ENCODE measurements around the gene SMAD1.
"Not testable (repeated sequence)": the region's sequence is repeated elsewhere in the genome, so short reads cannot be mapped to it uniquely, and the experiment has no call there.

Gene SMAD1

DNA sequence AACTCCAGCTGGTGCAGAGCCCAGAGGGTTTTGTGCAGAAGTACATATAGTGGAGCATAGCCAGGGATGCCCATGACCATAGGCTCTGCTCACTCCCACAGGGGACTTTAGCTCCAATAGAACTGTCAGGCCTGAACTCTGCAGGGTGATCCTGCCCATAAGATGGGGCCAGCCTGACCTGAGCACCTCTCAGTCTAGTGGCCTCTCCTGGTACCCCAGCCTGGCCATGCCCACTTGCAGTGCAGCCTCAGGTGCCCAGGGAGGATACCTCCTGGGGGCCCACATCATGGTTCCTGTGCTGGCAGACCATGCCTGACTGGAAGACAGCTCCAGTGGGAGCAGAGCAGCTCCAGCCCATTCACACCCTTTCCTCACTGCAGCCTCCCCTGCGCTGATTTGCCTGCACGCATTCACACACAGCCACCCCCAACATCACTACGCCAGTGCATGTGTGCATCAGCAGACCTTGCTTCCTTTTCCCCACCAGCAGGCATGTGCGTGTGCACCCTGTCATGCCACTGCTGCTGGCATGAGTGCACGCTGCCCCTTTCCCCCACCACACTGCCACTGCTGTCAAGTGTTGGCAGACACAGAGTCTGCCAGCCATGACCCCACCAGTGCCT lies 84.5 kb downstream of the SMAD1 start:
- DNase-seq: no peak

DNA sequence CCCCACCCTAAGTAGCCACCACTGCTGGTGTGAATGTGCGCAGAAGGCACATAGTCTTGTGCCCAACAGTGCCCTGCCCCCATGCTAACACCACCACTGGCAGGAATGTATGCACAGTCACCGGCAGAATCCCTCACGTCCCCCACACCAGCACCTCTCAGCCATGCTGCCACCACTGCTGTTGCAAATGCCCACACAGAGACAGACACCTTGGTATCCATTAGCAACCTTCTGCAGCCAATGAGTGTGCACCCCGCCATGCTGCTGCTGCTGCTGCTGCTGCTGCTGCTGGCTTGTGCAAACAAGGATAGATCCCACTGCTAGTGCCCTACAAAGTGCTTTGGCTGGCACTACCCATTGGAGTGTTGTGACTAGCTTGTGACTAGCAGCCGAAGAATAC lies 85.1 kb downstream of the SMAD1 start:
- DNase-seq: no peak

DNA sequence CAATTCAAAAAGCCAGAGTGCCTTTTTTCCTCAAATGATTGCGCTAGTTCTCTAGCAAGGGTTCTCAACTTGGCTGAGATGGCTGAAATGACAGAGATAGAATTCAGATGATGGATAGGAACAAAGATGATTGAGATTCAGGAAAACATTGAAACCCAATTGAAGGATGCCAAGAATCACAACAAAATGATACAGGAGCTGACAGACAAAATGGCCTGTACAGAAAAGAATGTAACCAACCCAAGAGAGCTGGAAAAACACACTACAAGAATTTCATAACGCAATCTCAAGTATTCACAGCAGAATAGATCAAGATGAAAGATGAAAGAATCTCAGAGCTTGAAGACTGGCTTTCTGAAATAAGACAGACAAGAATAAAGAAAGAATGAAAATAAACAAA lies 85.9 kb downstream of the SMAD1 start:
- DNase-seq: no peak

DNA sequence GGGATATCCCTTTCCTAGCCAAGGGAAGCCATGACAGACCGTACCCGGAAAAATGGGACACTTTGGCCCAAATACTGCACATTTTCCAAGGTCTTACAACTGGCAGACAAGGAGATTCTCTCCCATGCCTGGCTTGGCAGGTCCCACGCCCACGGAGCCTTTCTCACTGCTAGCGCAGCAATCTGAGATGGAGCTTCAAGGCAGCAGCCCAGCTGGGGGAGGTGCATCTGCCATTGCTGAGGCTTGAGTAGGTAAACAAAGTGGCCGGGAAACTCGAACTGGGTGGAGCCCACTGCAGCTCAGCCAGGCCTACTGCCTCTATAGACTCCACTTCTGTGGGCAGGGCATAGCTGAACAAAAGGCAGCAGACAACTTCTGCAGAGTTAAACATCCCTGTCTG lies 92.9 kb downstream of the SMAD1 start:
- DNase-seq: not testable (repeated sequence)

DNA sequence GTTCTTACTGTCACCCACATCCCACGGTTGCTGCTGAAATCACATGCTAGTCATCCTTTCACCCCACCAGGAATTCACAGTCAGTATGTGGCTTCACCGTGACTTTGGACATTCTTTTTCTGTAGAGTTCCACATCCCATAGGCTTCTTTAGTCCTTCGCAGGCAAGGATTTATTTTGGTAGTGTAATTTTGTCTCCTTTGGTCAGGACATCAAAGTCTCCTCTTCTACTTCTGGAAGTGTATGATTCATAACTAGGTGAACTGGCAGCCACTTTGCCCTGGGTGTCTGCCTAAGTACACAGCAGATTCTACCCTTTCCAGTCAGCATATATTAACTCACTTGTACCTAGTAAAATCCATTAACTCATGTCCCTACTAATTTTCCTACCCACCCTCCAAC lies 99.3 kb downstream of the SMAD1 start:
- no peak for DNase-seq

DNA sequence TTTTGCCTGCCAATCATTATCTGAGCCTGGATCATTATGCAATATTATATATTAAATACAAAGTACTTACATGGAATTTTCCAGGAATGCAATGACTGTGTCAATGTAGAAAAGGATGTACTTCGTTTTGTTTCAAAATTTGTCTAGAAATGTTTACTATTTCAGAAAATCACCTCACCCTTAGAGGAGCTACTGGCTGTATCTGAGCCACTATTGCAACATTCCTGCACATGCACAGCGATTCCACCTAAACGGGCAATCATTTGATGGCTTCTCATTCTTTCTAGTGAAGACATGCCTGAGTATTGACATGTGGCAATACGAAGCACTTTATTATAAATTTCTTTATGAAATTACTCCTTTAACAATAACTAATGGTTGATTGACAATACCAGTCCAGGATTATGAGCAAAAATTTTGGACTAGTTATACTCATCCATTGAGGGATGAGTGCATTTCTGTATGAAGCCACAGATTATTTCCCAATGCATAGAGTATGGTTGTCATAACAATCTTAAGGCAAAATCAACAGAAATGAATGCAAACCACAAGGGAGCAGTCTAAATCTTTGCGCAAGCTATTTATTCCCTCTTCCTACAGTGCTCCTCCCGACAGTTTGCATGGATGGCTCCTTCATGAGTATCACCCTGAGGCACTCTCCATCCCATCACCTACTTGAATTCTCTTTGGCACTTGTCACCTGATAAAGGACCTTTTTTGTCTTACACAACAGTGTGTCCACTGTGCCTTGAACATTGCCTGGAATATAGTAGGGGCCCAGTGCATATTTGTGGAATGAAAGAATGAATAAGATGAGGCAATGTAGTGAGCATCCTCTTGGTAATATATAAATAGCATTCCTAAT lies 101.8 kb downstream of the SMAD1 start:
- no peak for DNase-seq

DNA sequence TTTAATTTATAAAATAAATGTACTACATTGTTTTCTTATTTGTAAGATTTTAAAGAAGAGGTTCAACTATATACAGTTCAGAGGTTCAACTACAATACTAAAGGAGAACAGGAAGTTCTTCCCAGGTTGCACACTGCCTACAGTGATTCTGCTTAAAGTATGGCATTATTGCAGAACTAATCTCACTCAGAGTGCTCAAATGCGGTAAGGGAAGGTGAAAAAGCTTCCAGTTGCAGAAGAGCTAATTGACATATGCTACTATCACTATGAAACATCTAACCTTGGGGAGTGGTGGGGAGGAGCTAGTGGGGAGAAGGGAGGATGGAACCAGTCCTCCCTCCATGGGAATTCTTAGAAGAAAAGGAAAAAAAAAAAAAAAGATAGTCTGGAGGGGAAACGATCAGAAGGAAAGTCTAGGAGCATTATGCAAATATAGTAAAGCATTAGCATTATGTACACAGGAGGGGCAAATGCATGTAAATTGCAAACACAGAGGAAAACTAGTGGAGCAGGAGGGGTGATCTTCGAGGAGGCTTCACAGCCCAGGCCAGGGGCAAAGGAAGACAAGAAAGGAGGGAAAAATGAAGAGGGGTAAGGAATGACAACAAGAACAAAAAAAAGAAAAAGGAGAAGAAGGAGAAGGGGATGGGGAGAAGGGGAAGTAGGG lies 105.6 kb downstream of the SMAD1 start:
- DNase-seq: no peak

DNA sequence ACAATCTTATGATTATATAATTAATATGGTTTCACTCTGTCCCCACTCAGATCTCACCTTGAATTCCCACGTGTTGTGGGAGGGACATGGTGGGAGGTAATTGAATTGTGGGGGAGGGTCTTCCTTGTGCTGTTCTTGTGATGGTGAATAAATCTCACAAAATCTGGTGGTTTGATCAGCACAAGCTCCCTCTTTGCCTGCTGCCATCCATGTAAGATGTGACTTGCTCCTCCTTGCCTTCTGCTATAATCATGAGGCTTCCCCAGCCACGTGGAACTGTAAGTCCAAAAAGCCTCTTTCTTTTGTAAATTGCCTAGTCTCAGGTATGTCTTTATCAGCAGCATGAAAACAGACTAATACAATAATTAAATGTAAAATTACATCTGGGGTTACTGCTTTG lies 107.7 kb downstream of the SMAD1 start:
- not testable (repeated sequence) for DNase-seq

DNA sequence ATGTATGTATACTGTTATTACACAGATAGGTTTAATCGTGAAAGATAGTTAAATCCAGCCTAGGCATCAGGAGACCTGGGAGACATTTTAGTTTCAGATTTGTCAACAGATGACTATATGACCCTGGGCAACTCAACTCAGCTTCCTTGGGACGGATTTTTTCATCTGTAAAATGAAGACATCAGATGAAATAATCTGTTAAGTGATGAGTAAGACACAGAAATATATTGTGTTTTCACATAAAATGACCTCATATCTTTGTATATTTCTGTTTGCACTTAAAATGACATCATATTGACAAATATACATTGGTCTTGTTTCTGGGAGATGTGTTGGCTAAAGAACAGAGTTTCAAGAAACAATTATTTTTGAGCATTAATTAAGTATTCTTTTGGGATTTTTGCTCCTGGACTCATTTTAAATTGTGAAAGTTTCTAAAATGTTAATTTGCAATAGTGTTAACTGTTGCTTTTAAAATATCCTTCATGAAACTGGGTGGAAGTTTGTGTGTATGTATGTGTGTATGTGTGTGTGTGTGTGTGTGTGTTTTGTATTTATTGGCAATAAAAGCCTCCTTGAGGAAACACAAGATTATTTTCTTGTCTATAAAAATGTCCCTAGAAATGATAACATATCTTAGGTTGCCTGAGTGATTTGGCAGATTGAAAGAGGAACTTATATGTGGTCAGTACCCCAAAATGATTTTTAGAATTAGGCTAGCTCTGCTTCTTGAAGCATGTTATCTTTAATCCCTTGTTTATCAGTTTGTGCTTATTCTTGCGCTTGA lies 108.5 kb downstream of the SMAD1 start:
- no peak for DNase-seq

DNA sequence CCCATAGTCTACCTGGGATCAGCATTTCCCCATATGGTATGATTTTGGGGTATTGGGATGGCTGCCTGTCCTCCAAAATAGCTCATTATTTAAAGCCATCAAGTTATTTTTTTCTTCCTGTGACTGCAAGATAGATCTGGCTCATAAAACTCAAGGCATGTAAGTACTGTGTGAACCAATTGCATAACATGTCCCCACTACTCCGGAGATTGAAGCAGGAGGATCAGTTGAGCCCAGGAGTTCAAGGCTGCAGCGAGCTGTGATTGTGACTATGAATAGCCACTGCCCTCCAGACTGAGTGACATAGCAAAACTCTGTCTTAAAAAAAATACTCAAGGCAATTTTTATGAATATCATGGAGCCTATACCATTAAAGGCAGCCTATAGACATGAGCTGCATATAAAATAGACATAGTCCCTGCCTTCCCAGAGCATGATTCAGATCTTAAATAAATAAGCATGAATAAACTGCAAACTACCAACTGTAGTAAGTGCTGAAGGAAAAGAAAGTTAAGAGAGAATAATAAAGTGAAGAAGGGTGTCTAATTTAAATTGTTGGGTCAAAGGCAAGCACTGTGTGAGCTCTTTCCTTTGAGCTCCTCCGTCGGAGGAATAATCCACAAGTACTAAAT lies 120.6 kb downstream of the SMAD1 start:
- no peak for DNase-seq

DNA sequence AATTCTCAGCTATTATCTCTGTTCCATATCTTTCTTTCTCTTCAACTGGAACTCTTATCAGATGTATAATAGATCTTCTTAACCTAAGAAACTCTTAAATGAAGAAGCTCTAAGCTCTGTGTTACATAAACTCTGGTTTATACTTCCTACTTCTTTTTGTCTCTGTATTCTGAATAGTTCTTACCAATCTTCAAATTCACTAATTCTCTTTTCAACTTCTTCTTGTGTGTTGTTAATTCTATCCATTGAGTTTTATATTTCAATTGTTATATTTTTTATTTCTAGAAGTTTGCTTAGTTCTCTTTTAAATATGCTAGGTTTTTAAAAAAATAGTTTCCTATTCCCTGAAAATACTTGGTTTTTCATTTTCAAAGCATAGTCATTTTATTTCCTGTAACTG lies 124.3 kb downstream of the SMAD1 start:
- no peak for DNase-seq
